ENCODE data around the gene PHLDB1.

DNA sequence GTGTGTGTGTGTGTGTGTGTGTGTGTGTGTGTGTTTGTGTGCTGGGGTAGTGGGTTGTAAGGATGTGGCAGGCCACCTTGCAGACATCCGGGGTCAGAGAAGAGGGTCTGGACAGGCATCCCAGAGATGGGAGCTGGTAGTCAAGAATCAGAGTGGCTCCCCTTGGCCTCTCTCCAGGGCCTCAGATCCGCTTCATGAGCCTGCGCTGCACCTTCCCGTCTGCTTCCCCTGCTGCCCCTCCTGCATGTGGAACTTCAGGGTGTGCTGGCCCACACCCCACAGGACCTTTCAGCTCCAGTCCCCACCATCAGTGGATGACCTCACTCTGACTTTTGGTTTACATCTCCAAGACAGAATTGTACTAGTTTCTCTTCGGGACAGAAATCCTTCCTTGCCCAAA lies 40.9 kb downstream of the PHLDB1 start:
- TF ChIP-seq POLR2A (IDR thresholded peaks at IDR 0.05) (no peak), CTCF (IDR thresholded peaks at IDR 0.05) (no peak), EP300 (IDR thresholded peaks at IDR 0.05) (no peak)
